GM12878 (cell line): ENCODE results near the gene ZMYM3. TPM values are rescaled to one million over a fixed set of nuclear protein-coding genes. Genes with fewer than 3 reads are reported as not detected.

Source experiments
- ATAC-seq: fragments of 200-7000 bp; cut with Tn5 transposase; 3 replicates; pipeline ENCODE4 v1.9.1; 2020; ENCODE audit warnings: mild to moderate bottlenecking, moderate library complexity
- BruUV-seq: library from RNA; stranded (reverse); fragments of 400-500 nt; replicated peaks from 2 replicates; lab custom pipeline; 2021; lab: Mats Ljungman, UMichigan
- CTCF ChIA-PET: fragments of 300-600 bp; sonication (Branson Sonifier 250); formaldehyde crosslinking; extraction: SDS; loops from one replicate; lab custom pipeline; 2021; ENCODE audit warnings: inconsistent platforms; lab: Yijun Ruan, JAX
- POLR2A ChIA-PET: fragments of 350-600 bp; formaldehyde crosslinking; extraction: SDS; loops from one replicate; lab custom pipeline; 2021; ENCODE audit warnings: inconsistent platforms; lab: Charles Lee
- RAD21 ChIA-PET: fragments of 300-600 bp; sonication (Branson Sonifier 250); formaldehyde crosslinking; loops from one replicate; lab custom pipeline; 2023; ENCODE audit warnings: antibody characterized with exemption; ENCODE audit not compliant: unreplicated experiment; lab: Charles Lee
- SMC1A ChIA-PET: fragments of 300-600 bp; sonication (Branson Sonifier 250); formaldehyde crosslinking; loops from one replicate; lab custom pipeline; 2023; ENCODE audit not compliant: unreplicated experiment, uncharacterized antibody; lab: Charles Lee
- DNase-seq: peaks from one replicate; pipeline ENCODE4 v3.0.0-alpha.2; 2011; ENCODE audit warnings: low read depth, low spot score
- FAIRE-seq: peaks from 3 replicates; lab custom pipeline; 2011; peaks lifted over from hg19 to GRCh38; lab: Jason Lieb, UNC
- H2AFZ ChIP-seq: 2 replicates; pipeline ENCODE4 v1.6.0; 2011; ENCODE audit warnings: low read depth, low read length, control low read depth; ENCODE audit not compliant: control insufficient read depth
- H3K27ac ChIP-seq: 2 replicates; pipeline ENCODE4 v1.5.1; 2011; ENCODE audit warnings: control low read depth; ENCODE audit not compliant: control insufficient read depth, insufficient read depth
- H3K27me3 ChIP-seq, 2 experiments: replicated peaks in 1 of 2; 2 replicates each; pipeline versions ENCODE4 v1.6.0 to v1.6.1; 2011; ENCODE audit warnings: low read length in 1 of 2; ENCODE audit not compliant: control insufficient read depth in 2 of 2, insufficient read depth in 2 of 2
- H3K36me3 ChIP-seq, 2 experiments: 2 replicates each; pipeline ENCODE4 v1.5.1; 2011; ENCODE audit warnings: low read length in 1 of 2; ENCODE audit not compliant: control insufficient read depth in 2 of 2, insufficient read depth in 2 of 2
- H3K4me1 ChIP-seq: 2 replicates; pipeline ENCODE4 v1.6.1; 2011; ENCODE audit warnings: mild to moderate bottlenecking, low read length, moderate library complexity, mixed read lengths; ENCODE audit not compliant: control insufficient read depth, insufficient read depth
- H3K4me2 ChIP-seq: 2 replicates; pipeline ENCODE4 v1.6.0; 2011; ENCODE audit warnings: control low read depth; ENCODE audit not compliant: control insufficient read depth, insufficient read depth
- H3K4me3 ChIP-seq: fragments of 200-600 bp; sonication (generic); 2 replicates; pipeline ENCODE4 v1.5.1; 2016
- H3K79me2 ChIP-seq: 2 replicates; pipeline ENCODE4 v1.6.0; 2011; ENCODE audit warnings: low read length; ENCODE audit not compliant: control insufficient read depth, insufficient read depth
- H3K9ac ChIP-seq: 2 replicates; pipeline ENCODE4 v1.8.0; 2011; ENCODE audit warnings: low read length, control low read depth, mixed read lengths; ENCODE audit not compliant: control insufficient read depth, insufficient read depth
- H3K9me3 ChIP-seq: replicated peaks from 3 replicates; pipeline ENCODE4 v1.5.1; 2011; ENCODE audit warnings: mild to moderate bottlenecking, low read length; ENCODE audit not compliant: control insufficient read depth, insufficient read depth
- H4K20me1 ChIP-seq: 2 replicates; pipeline ENCODE4 v1.6.0; 2011; ENCODE audit not compliant: control insufficient read depth, insufficient read depth
- BCLAF1 ChIP-seq: fragments of 450-650 bp; IDR thresholded peaks from 2 replicates; pipeline ENCODE4 v1.6.1; 2017; ENCODE audit warnings: antibody characterized with exemption, mild to moderate bottlenecking, moderate library complexity
- BHLHE40 ChIP-seq, 2 experiments: fragments of 450-650 bp in 1 of 2; IDR thresholded peaks; 2 replicates each; pipeline ENCODE4 v1.6.1; 2011 to 2017; ENCODE audit warnings: low read depth in 2 of 2, borderline replicate concordance in 1 of 2, improper control_type of control experiment in 1 of 2, low read length in 1 of 2, mild to moderate bottlenecking in 1 of 2
- CBX3 ChIP-seq: fragments of 200-600 bp; sonication (generic); IDR thresholded peaks from 2 replicates; pipeline ENCODE4 v1.6.1; 2016; ENCODE audit warnings: low read depth, borderline replicate concordance
- EED ChIP-seq: sonication (generic); IDR thresholded peaks from 2 replicates; pipeline ENCODE4 v1.6.1; 2016; ENCODE audit warnings: antibody characterized with exemption, low read depth
- ESRRA ChIP-seq: IDR thresholded peaks from 2 replicates; pipeline ENCODE4 v1.6.1; 2012; ENCODE audit warnings: mild to moderate bottlenecking, low read length, improper control_type of control experiment
- FOXK2 ChIP-seq: fragments of 450-650 bp; IDR thresholded peaks from 2 replicates; pipeline ENCODE4 v1.6.1; 2017; ENCODE audit warnings: mild to moderate bottlenecking, moderate library complexity
- JUNB ChIP-seq: IDR thresholded peaks from 2 replicates; pipeline ENCODE4 v1.6.1; 2016; ENCODE audit warnings: antibody characterized with exemption, mild to moderate bottlenecking
- KDM1A ChIP-seq: fragments of 200-600 bp; sonication (generic); IDR thresholded peaks from 2 replicates; pipeline ENCODE4 v1.6.1; 2016; ENCODE audit warnings: borderline replicate concordance
- MEF2A ChIP-seq: IDR thresholded peaks from 2 replicates; pipeline ENCODE4 v1.6.1; 2011; ENCODE audit warnings: low read depth, mild to moderate bottlenecking, low read length, moderate library complexity; ENCODE audit not compliant: insufficient read depth
- MTA2 ChIP-seq: fragments of 450-650 bp; IDR thresholded peaks from 2 replicates; pipeline ENCODE4 v1.6.1; 2016; ENCODE audit warnings: low read depth, mild to moderate bottlenecking, moderate library complexity
- MXI1 ChIP-seq: fragments of 150-350 bp; IDR thresholded peaks from 2 replicates; pipeline ENCODE4 v1.6.1; 2011; ENCODE audit warnings: low read depth, mild to moderate bottlenecking, inconsistent platforms, low read length, improper control_type of control experiment
- NRF1 ChIP-seq: conservative IDR thresholded peaks from 2 replicates; pipeline ENCODE4 v1.6.1; 2011; ENCODE audit warnings: mild to moderate bottlenecking, low read depth, low read length, improper control_type of control experiment
- RB1 ChIP-seq: fragments of 450-650 bp; formaldehyde crosslinking; IDR thresholded peaks from 2 replicates; pipeline ENCODE4 v1.6.1; 2017; ENCODE audit warnings: mild to moderate bottlenecking, borderline replicate concordance
- SMAD1 ChIP-seq: fragments of 450-650 bp; IDR thresholded peaks from 2 replicates; pipeline ENCODE4 v1.6.1; 2018; ENCODE audit warnings: mild to moderate bottlenecking, low read depth; ENCODE audit not compliant: partially characterized antibody
- SRF ChIP-seq, 2 experiments: IDR thresholded peaks; 2 replicates each; pipeline ENCODE4 v1.6.1; 2011; ENCODE audit warnings: low read depth in 2 of 2, low read length in 2 of 2, mild to moderate bottlenecking in 1 of 2, moderate library complexity in 1 of 2
- TBL1XR1 ChIP-seq: IDR thresholded peaks from 2 replicates; pipeline ENCODE4 v1.6.1; 2012; ENCODE audit warnings: low read depth, low read length, improper control_type of control experiment
- WGBS: methylation state at CpG from one replicate; pipeline ENCODE4 v1.1.6; 2016; ENCODE audit warnings: low lambda C conversion rate; ENCODE audit not compliant: insufficient replicate concordance, insufficient coverage; ENCODE audit errors: missing lambda C conversion rate; 5-methylcytosine and 5-hydroxymethylcytosine counted together
- in situ Hi-C: fragments of 300-500 bp; cut with MboI; formaldehyde crosslinking; loops from 9 replicates; pipeline ENCODE4 v1.14.3; 2018; ENCODE audit warnings: mixed read lengths
- intact Hi-C: fragments of 100-400 bp; cut with micrococcal nuclease; formaldehyde crosslinking; loops from one replicate; pipeline ENCODE4 v1.14.2; 2022; ENCODE audit not compliant: unreplicated experiment
- polyA plus RNA-seq, 11 experiments: library from polyadenylated mRNA; depleted of rRNA in 4 of 11; unstranded in 6 of 11; stranded (reverse) in 5 of 11; fragments of >200 nt; fragmentation: Nextera tagmentation in 4 of 11; fragmentation: Illumina TruSeq in 1 of 11; extraction: Ambion mirVana in 4 of 11; extraction: Trizol in 1 of 11; gene quantifications; 1 replicate in 1 of 11; 2 replicates in 10 of 11; pipeline versions ENCODE4 v1.2.1 to v1.2.3, GENCODE V29; 2011 to 2016; ENCODE audit warnings: inconsistent platforms in 2 of 11, missing spikeins in 2 of 11, low read depth in 1 of 11
- total RNA-seq, 4 experiments: library from RNA; depleted of rRNA in 3 of 4; stranded (reverse); fragments of >200 nt in 3 of 4; fragmentation: Illumina TruSeq in 1 of 4; extraction: Trizol in 1 of 4; gene quantifications; 2 replicates each; pipeline versions ENCODE4 v1.2.1 to v1.2.3, GENCODE V29; 2013 to 2021
- TF ChIP-seq, protein P1 (sequence below): IDR thresholded peaks from 2 replicates; pipeline ENCODE4 v1.6.1; 2011; ENCODE audit warnings: low read depth, low read length, improper control_type of control experiment, borderline replicate concordance

Gene ZMYM3
- total and polyA plus RNA-seq, 10 of the 15 experiments (the other 5 are each of a cell fraction or from before 2014, with no cell fraction given) = 2.3 to 28.1 (median 12.3) TPM

GRCh38 chrX:71244359-71245128 lies 9.4 kb downstream of the ZMYM3 start (continued):
- TF ChIP-seq BCLAF1 (no peak), MTA2 (no peak), KDM1A (no peak), MEF2A (no peak), FOXK2 (no peak)

GRCh38 chrX:71241301-71241700 lies 12.6 kb downstream of the ZMYM3 start:
- Histone ChIP-seq H3K4me2 (no peak overlapping the region), H3K79me2 (no peaks in the 10 kb centered on the region), H3K36me3 (peaks cover 0 to 4% of the 10 kb centered on the region in 2 experiments; a peak in 3 of 4 replicates), H3K27ac (no peak overlapping the region), H3K9ac (no peak overlapping the region), H3K4me1 (no peaks in the 10 kb centered on the region), H3K9me3 (no peaks in the 10 kb centered on the region), H4K20me1 (no peaks in the 10 kb centered on the region), H3K4me3 (no peak overlapping the region), H2AFZ (no peak overlapping the region), H3K27me3 (no peaks in the 10 kb centered on the region)
- DNase-seq = no peak
- WGBS = 66% methylated on average over 6 of the region's 6 CpGs
- in situ Hi-C loops = no loop called here
- POLR2A ChIA-PET = no interaction called here
- no TSS peak for BruUV-seq
- no peak for FAIRE-seq
- ATAC-seq = no peak
- intact Hi-C loops = no loop called here
- SMC1A ChIA-PET = no interaction called here
- CTCF ChIA-PET = no interaction called here
- RAD21 ChIA-PET = no interaction called here
- TF ChIP-seq RB1 (no peak), CBX3 (no peak), TBL1XR1 (no peak), BHLHE40 (IDR thresholded peaks at IDR 0.05; ENCODE audit: borderline replicate concordance in 1 of 2, low read depth in 2 of 2, low read length in 1 of 2) (no peak), NRF1 (no peak), MXI1 (no peak), JUNB (no peak), ESRRA (no peak), EED (no peak), SRF (IDR thresholded peaks at IDR 0.05; ENCODE audit: low read depth in 2 of 2, low read length in 2 of 2) (no peak), SMAD1 (no peak)
- TF ChIP-seq, protein P1, sequence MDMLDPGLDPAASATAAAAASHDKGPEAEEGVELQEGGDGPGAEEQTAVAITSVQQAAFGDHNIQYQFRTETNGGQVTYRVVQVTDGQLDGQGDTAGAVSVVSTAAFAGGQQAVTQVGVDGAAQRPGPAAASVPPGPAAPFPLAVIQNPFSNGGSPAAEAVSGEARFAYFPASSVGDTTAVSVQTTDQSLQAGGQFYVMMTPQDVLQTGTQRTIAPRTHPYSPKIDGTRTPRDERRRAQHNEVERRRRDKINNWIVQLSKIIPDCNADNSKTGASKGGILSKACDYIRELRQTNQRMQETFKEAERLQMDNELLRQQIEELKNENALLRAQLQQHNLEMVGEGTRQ = no peak
